Neuronal stem cell (in vitro differentiated cells): ENCODE measurements around the gene FOXP1.

ENCODE experiments used
- DNase-seq: peaks from one replicate; pipeline ENCODE4 v3.0.0-alpha.2; 2013; ENCODE audit warnings: low spot score
- H2AFZ ChIP-seq: one replicate; pipeline ENCODE4 v1.6.1; 2013; ENCODE audit warnings: mild to moderate bottlenecking, low read length, inconsistent platforms
- H2AK5ac ChIP-seq: 2 replicates; pipeline ENCODE4 v1.6.1; 2013; ENCODE audit warnings: low read depth, mild to moderate bottlenecking, inconsistent platforms, low read length, moderate library complexity, mixed read lengths
- H2BK120ac ChIP-seq: 2 replicates; pipeline ENCODE4 v1.6.1; 2013; ENCODE audit warnings: low read depth, mild to moderate bottlenecking, inconsistent platforms, low read length, moderate library complexity, mixed read lengths
- H2BK12ac ChIP-seq: one replicate; pipeline ENCODE4 v1.6.1; 2013; ENCODE audit warnings: low read length, inconsistent platforms
- H2BK15ac ChIP-seq: 2 replicates; pipeline ENCODE4 v1.6.1; 2013; ENCODE audit warnings: mild to moderate bottlenecking, low read length, inconsistent platforms, mixed read lengths
- H2BK5ac ChIP-seq: one replicate; pipeline ENCODE4 v1.6.1; 2013; ENCODE audit warnings: inconsistent platforms, mild to moderate bottlenecking, low read length, moderate library complexity
- H3K14ac ChIP-seq: one replicate; pipeline ENCODE4 v1.6.1; 2013; ENCODE audit warnings: low read length, inconsistent platforms
- H3K18ac ChIP-seq: 2 replicates; pipeline ENCODE4 v1.6.1; 2013; ENCODE audit warnings: low read length, inconsistent platforms
- H3K23ac ChIP-seq: 2 replicates; pipeline ENCODE4 v1.6.1; 2013; ENCODE audit warnings: low read depth, mild to moderate bottlenecking, mixed read lengths, low read length, inconsistent platforms; ENCODE audit not compliant: poor library complexity
- H3K27ac ChIP-seq: replicated peaks from 3 replicates; pipeline ENCODE4 v1.5.1; 2013; ENCODE audit warnings: low read length, inconsistent platforms
- H3K27me3 ChIP-seq, 3 experiments: 2 replicates each; pipeline ENCODE4 v1.6.1; 2013; ENCODE audit warnings: low read length in 3 of 3, mild to moderate bottlenecking in 2 of 3, inconsistent platforms in 1 of 3, low read depth in 1 of 3, mixed read lengths in 1 of 3, moderate library complexity in 1 of 3; ENCODE audit not compliant: control insufficient read depth in 3 of 3, insufficient read depth in 3 of 3
- H3K36me3 ChIP-seq, 2 donors: replicated peaks in 1 of 2; 2 replicates each; pipeline ENCODE4 v1.6.1; 2013; ENCODE audit warnings: low read length in 2 of 2; ENCODE audit not compliant: control insufficient read depth in 2 of 2, insufficient read depth in 2 of 2
- H3K4ac ChIP-seq: 2 replicates; pipeline ENCODE4 v1.6.1; 2013; ENCODE audit warnings: inconsistent platforms, mild to moderate bottlenecking, low read length, moderate library complexity
- H3K4me1 ChIP-seq, 2 donors: 1 replicate in 1 of 2; 2 replicates in 1 of 2; pipeline ENCODE4 v1.6.1; 2013; ENCODE audit warnings: low read length in 2 of 2, low read depth in 1 of 2; ENCODE audit not compliant: control insufficient read depth in 2 of 2, insufficient read depth in 1 of 2
- H3K4me2 ChIP-seq: one replicate; pipeline ENCODE4 v1.6.1; 2013; ENCODE audit warnings: mild to moderate bottlenecking, low read length, inconsistent platforms; ENCODE audit not compliant: insufficient read depth, poor library complexity, severe bottlenecking
- H3K4me3 ChIP-seq, 2 donors: 2 replicates each; pipeline ENCODE4 v1.5.1; 2013; ENCODE audit warnings: low read length in 2 of 2, mild to moderate bottlenecking in 2 of 2, inconsistent platforms in 1 of 2, moderate library complexity in 1 of 2
- H3K79me1 ChIP-seq: one replicate; pipeline ENCODE4 v1.6.1; 2013; ENCODE audit warnings: low read depth, mild to moderate bottlenecking, inconsistent platforms, low read length, moderate library complexity
- H3K9ac ChIP-seq: one replicate; pipeline ENCODE4 v1.6.1; 2013; ENCODE audit warnings: mild to moderate bottlenecking, low read depth, low read length, inconsistent platforms; ENCODE audit not compliant: poor library complexity
- H3K9me3 ChIP-seq, 2 donors: replicated peaks in 1 of 2; 2 replicates each; pipeline versions ENCODE3 to v1.6.1; 2013; ENCODE audit warnings: low read length in 2 of 2, mild to moderate bottlenecking in 2 of 2, inconsistent platforms in 1 of 2, low read depth in 1 of 2, mixed read lengths in 1 of 2, moderate library complexity in 1 of 2; ENCODE audit not compliant: control insufficient read depth in 2 of 2, insufficient read depth in 1 of 2
- H4K8ac ChIP-seq: one replicate; pipeline ENCODE4 v1.6.1; 2013; ENCODE audit warnings: low read depth, mild to moderate bottlenecking, inconsistent platforms, low read length, moderate library complexity
- H4K91ac ChIP-seq: one replicate; pipeline ENCODE4 v1.6.1; 2013; ENCODE audit warnings: low read length, low read depth, mild to moderate bottlenecking, inconsistent platforms; ENCODE audit not compliant: poor library complexity
- WGBS, 2 donors: extraction: QIAGEN DNeasy Blood & Tissue Kit; methylation state at CpG; one replicate each; pipeline ENCODE4 v1.1.7; 2013; ENCODE audit warnings: missing lambda C conversion rate in 2 of 2, mixed read lengths in 1 of 2; ENCODE audit not compliant: insufficient read length in 2 of 2, insufficient replicate concordance in 1 of 2; ENCODE audit errors: extremely low coverage in 2 of 2; 5-methylcytosine and 5-hydroxymethylcytosine counted together

FOXP1 gene

DNA sequence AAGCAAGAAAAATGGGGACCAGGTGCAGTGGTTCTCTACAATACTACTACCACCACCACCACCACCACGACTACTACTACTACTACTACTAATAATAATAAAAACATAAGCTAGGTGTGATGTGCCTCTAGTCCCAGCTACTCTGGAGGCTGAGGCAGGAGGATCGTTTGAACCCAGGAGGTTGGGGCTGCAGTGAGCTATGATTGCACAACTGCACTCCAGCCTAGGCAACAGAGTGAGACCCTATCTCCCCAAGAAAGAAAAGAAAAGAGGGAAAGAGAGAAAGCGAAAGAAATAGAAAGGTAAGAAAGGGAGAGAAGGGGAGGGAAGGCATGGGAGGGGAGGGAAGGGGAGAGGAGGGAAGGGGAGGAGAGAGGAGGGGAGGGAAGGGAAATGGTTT lies 350.6 kb downstream of the FOXP1 start:
- H3K9me3 ChIP-seq, result no peaks in the 10 kb centered on the region
- no peak overlapping the region for H3K4me3 ChIP-seq
- no peak overlapping the region for H3K9ac ChIP-seq
- H3K36me3 ChIP-seq, result no peaks in the 10 kb centered on the region
- H3K79me1 ChIP-seq, result no peaks in the 10 kb centered on the region
- H4K91ac ChIP-seq, result no peak overlapping the region
- H3K4me2 ChIP-seq, result no peak overlapping the region
- no peak overlapping the region for H3K4ac ChIP-seq
- H3K4me1 ChIP-seq, result peaks cover 3 to 9% of the 10 kb centered on the region in 2 donors
- no peaks in the 10 kb centered on the region for H3K27me3 ChIP-seq
- no peak overlapping the region for H3K23ac ChIP-seq
- H4K8ac ChIP-seq, result no peak overlapping the region
- H2BK5ac ChIP-seq, result no peak overlapping the region
- no peak for DNase-seq
- no peak overlapping the region for H2AFZ ChIP-seq
- H2AK5ac ChIP-seq, result no peak overlapping the region
- H2BK12ac ChIP-seq, result no peak overlapping the region
- no peak overlapping the region for H3K14ac ChIP-seq
- H2BK15ac ChIP-seq, result no peak overlapping the region
- H2BK120ac ChIP-seq, result no peak overlapping the region
- H3K27ac ChIP-seq, result no peak overlapping the region
- no peak overlapping the region for H3K18ac ChIP-seq
- WGBS, 2 donors, result no CpG with 5 or more reads among the region's 3 CpGs

DNA sequence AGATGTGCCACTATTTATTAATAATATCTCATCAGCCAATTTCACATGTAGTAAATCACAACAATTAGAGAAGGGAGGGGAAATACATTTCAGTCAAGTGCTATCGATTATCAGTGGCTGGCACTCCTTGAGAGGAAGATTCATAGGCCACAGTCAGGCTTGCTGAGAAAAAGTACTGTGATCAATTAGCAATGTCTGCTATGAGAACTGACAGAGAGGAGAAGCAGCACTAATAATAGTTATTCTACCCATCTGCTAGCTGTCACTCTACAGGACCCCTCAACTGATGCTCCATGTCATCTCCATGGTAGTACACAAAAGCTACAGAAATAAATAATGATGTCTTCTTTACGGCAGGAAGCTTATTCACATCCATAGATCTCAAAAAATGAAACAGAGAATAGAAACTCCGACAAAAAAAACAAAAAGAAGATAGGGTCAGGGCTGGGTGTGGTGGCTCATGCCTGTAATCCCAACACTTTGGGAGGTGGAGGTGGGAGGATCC lies 351.3 kb downstream of the FOXP1 start:
- H3K79me1 ChIP-seq, result no peaks in the 10 kb centered on the region
- no CpG with 5 or more reads among the region's 3 CpGs for WGBS, 2 donors
- H3K4me1 ChIP-seq, result peaks cover 3 to 6% of the 10 kb centered on the region in 2 donors
- H2BK120ac ChIP-seq, result no peak overlapping the region
- H3K27ac ChIP-seq, result no peak overlapping the region
- H2AFZ ChIP-seq, result no peak overlapping the region
- H3K4me3 ChIP-seq, result no peak overlapping the region
- no peaks in the 10 kb centered on the region for H3K36me3 ChIP-seq
- DNase-seq, result no peak
- no peak overlapping the region for H4K8ac ChIP-seq
- H3K27me3 ChIP-seq, result no peaks in the 10 kb centered on the region
- H2BK5ac ChIP-seq, result no peak overlapping the region
- H3K9me3 ChIP-seq, result no peaks in the 10 kb centered on the region
- no peak overlapping the region for H2BK15ac ChIP-seq
- no peak overlapping the region for H3K4ac ChIP-seq
- H2AK5ac ChIP-seq, result no peak overlapping the region
- no peak overlapping the region for H3K14ac ChIP-seq
- H4K91ac ChIP-seq, result no peak overlapping the region
- H3K9ac ChIP-seq, result no peak overlapping the region
- no peak overlapping the region for H3K4me2 ChIP-seq
- H3K18ac ChIP-seq, result no peak overlapping the region
- no peak overlapping the region for H2BK12ac ChIP-seq
- no peak overlapping the region for H3K23ac ChIP-seq

DNA sequence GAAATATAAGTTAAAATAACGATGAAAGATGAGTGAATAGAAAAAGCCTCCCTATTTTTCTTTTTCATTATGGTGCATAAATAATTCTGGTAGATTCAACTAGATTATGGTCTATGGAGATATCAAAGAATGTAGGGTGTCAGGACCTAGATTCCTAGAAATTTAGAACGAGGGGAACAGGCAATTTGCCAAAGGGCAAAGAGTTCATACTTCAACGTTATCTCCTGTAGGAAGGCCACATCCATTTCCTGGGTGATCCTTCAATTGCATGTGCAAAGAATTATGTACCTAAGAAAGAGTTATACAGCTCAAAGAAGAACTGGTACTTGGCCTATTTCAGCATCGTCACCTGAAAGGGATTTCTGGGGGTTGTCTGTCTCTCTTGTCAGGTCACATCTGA lies 351.8 kb downstream of the FOXP1 start:
- no peak overlapping the region for H2BK15ac ChIP-seq
- no peak overlapping the region for H3K23ac ChIP-seq
- no CpG with 5 or more reads among the region's 4 CpGs for WGBS, 2 donors
- H2BK120ac ChIP-seq, result no peak overlapping the region
- no peaks in the 10 kb centered on the region for H3K9me3 ChIP-seq
- DNase-seq, result no peak
- H3K27ac ChIP-seq, result no peak overlapping the region
- H3K4me1 ChIP-seq, result peaks cover 3 to 6% of the 10 kb centered on the region in 2 donors
- H2AFZ ChIP-seq, result no peak overlapping the region
- H3K4me2 ChIP-seq, result no peak overlapping the region
- H3K9ac ChIP-seq, result no peak overlapping the region
- no peak overlapping the region for H3K18ac ChIP-seq
- H3K4me3 ChIP-seq, result no peak overlapping the region
- no peaks in the 10 kb centered on the region for H3K36me3 ChIP-seq
- H3K4ac ChIP-seq, result no peak overlapping the region
- H3K79me1 ChIP-seq, result peaks cover 4% of the 10 kb centered on the region
- H4K91ac ChIP-seq, result no peak overlapping the region
- no peak overlapping the region for H3K14ac ChIP-seq
- H2BK12ac ChIP-seq, result no peak overlapping the region
- H2AK5ac ChIP-seq, result no peak overlapping the region
- no peak overlapping the region for H4K8ac ChIP-seq
- H3K27me3 ChIP-seq, result no peaks in the 10 kb centered on the region
- H2BK5ac ChIP-seq, result no peak overlapping the region

DNA sequence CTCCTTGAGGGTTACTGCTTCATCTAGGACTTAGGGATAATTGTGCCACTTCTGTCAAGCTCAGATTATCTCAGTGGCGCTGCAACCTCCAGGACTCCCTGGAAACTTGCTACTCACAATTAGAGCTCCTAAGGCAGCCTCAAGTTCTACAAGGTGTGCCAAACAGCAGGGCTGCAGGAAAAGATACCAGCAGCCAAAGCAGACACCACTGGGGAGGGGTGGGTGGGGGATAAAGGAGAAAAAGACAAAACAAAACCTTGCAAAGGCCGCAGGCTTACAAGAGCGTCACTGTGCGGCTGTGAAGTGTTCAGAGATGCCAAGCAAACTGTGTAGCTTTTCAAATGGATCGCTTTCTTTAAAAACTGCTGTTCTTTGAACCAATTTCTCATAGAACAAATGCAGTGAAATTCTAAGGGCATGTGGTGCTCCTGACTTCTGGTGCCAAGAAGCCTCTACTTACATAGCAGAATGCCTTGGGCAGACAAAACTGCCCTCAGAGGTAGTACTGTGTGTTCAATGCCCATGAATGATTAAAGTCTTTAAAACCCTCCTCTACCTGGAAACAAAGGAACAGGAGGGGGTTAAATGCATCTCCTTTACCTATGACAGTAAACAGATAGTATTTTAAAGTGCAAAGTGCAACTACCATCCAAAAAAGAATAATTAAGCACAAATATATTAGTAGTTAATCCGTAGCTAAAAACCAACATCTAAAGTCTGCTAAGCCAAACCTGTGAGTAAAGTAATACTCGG lies 353.4 kb downstream of the FOXP1 start:
- DNase-seq, result no peak
- Histone ChIP-seq H4K91ac (no peak overlapping the region), H3K18ac (no peak overlapping the region), H3K4me2 (no peak overlapping the region), H2AFZ (no peak overlapping the region), H3K36me3 (no peaks in the 10 kb centered on the region), H2BK5ac (no peak overlapping the region), H2BK15ac (no peak overlapping the region), H3K23ac (no peak overlapping the region), H3K27ac (no peak overlapping the region), H3K4me1 (peaks cover 3 to 6% of the 10 kb centered on the region in 2 donors), H3K9me3 (no peaks in the 10 kb centered on the region), H3K27me3 (no peaks in the 10 kb centered on the region), H3K9ac (no peak overlapping the region), H3K4me3 (no peak overlapping the region), H3K79me1 (peaks cover 4% of the 10 kb centered on the region), H4K8ac (no peak overlapping the region), H3K14ac (no peak overlapping the region), H2BK120ac (no peak overlapping the region), H2AK5ac (no peak overlapping the region), H2BK12ac (no peak overlapping the region), H3K4ac (no peak overlapping the region)
- WGBS, 2 donors, result no CpG with 5 or more reads among the region's 7 CpGs
